ENCODE results near the gene DRD4.
"Not testable (repeated sequence)": the region's sequence is repeated elsewhere in the genome, so short reads cannot be mapped to it uniquely, and the experiment has no call there.

DNA sequence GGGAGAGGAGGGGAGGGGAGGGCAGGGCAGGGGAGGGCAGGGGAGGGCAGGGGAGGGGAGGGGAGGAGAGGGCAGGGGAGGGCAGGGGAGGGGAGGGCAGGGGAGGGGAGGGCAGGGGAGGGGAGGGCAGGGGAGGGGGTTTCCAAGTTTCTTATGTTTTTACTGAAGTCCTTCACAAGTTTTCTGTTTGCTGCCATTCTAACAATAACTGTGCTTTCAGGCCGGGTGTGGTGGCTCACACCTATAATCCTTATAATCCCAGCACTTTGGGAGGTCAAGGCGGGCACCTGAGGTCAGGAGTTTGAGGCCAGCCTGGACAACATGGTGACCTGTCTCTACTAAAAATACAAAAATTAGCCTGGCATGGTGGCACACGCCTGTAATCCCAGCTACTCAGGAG, 53.2 kb downstream of the DRD4 start:
- not testable (repeated sequence) for TF ChIP-seq TARDBP (IDR thresholded peaks at IDR 0.05); SUZ12 (IDR thresholded peaks at IDR 0.05); FOXM1 (IDR thresholded peaks at IDR 0.05; ENCODE audit: borderline replicate concordance); PKNOX1 (IDR thresholded peaks at IDR 0.05); SP1 (IDR thresholded peaks at IDR 0.05); HDGF (IDR thresholded peaks at IDR 0.05; ENCODE audit: borderline replicate concordance); ARNT (IDR thresholded peaks at IDR 0.05); ELF4 (IDR thresholded peaks at IDR 0.05)
